Caco-2 (cell line): Measurements from ENCODE around the gene ZMYND8. TPM values are rescaled to one million over a fixed set of nuclear protein-coding genes. Genes with fewer than 3 reads are reported as not detected.

ENCODE experiments used
- BruUV-seq: library from RNA; stranded (reverse); fragments of 400-500 nt; replicated peaks from 2 replicates; lab custom pipeline; 2021; lab: Mats Ljungman, UMichigan
- CTCF ChIA-PET: fragments of 300-600 bp; sonication (Branson Sonifier 250); formaldehyde crosslinking; loops from one replicate; lab custom pipeline; 2022; ENCODE audit warnings: antibody characterized with exemption; lab: Charles Lee
- POLR2A ChIA-PET: fragments of 300-600 bp; sonication (Branson Sonifier 250); formaldehyde crosslinking; loops from one replicate; lab custom pipeline; 2022; ENCODE audit warnings: antibody characterized with exemption; lab: Charles Lee
- DNase-seq, 2 experiments: peaks; one replicate each; pipeline versions ENCODE4 v3.0.0 to v3.0.0-alpha.2; 2020 to 2022
- H3K27me3 ChIP-seq: replicated peaks from 2 replicates; pipeline ENCODE4 v1.6.0; 2011; ENCODE audit warnings: low read length; ENCODE audit not compliant: control insufficient read depth, insufficient read depth
- H3K36me3 ChIP-seq: 2 replicates; pipeline ENCODE4 v1.5.1; 2011; ENCODE audit warnings: low read length; ENCODE audit not compliant: control insufficient read depth, insufficient read depth
- H3K4me1 ChIP-seq: fragments of 250-450 bp; sonication (Bioruptor Pico); 2 replicates; pipeline ENCODE4 v1.5.1; 2020; ENCODE audit warnings: mild to moderate bottlenecking
- H3K4me3 ChIP-seq: 2 replicates; pipeline ENCODE4 v1.5.1; 2011; ENCODE audit warnings: low read depth, mild to moderate bottlenecking, control low read depth, low read length
- H3K9me3 ChIP-seq: fragments of 250-450 bp; sonication (Bioruptor Pico); 2 replicates; pipeline ENCODE4 v1.5.1; 2020; ENCODE audit warnings: mild to moderate bottlenecking, moderate library complexity
- H3K27ac Mint-ChIP-seq: one replicate; pipeline ENCODE4 v1.8.0; 2022; ENCODE audit warnings: mixed read lengths; ENCODE audit not compliant: unreplicated experiment
- H3K27me3 Mint-ChIP-seq: one replicate; pipeline ENCODE4 v1.8.0; 2022; ENCODE audit warnings: mixed read lengths; ENCODE audit not compliant: insufficient read depth, unreplicated experiment
- H3K36me3 Mint-ChIP-seq: one replicate; pipeline ENCODE4 v1.8.0; 2022; ENCODE audit warnings: mild to moderate bottlenecking, mixed read lengths; ENCODE audit not compliant: insufficient read depth, unreplicated experiment
- H3K4me1 Mint-ChIP-seq: one replicate; pipeline ENCODE4 v1.8.0; 2022; ENCODE audit warnings: low read depth, mixed read lengths; ENCODE audit not compliant: unreplicated experiment
- H3K4me3 Mint-ChIP-seq: one replicate; pipeline ENCODE4 v1.8.0; 2022; ENCODE audit warnings: mild to moderate bottlenecking, moderate library complexity, mixed read lengths; ENCODE audit not compliant: unreplicated experiment
- H3K9me3 Mint-ChIP-seq: one replicate; pipeline ENCODE4 v1.8.0; 2022; ENCODE audit warnings: mixed read lengths; ENCODE audit not compliant: unreplicated experiment
- CTCF ChIP-seq, 2 experiments: fragments of 200-600 bp in 1 of 2; IDR thresholded peaks; 1 replicate in 1 of 2; 2 replicates in 1 of 2; pipeline versions ENCODE4 v1.5.1 to v1.8.0; 2011 to 2022; ENCODE audit warnings: antibody characterized with exemption in 1 of 2, control low read depth in 1 of 2, inconsistent platforms in 1 of 2, low read depth in 1 of 2, low read length in 1 of 2, mild to moderate bottlenecking in 1 of 2, moderate library complexity in 1 of 2; ENCODE audit not compliant: insufficient read depth in 1 of 2, severe bottlenecking in 1 of 2, unreplicated experiment in 1 of 2
- intact Hi-C: fragments of 100-400 bp; cut with micrococcal nuclease; formaldehyde crosslinking; loops from one replicate; pipeline ENCODE4 v1.10.0; 2022; ENCODE audit not compliant: unreplicated experiment
- total RNA-seq: library from RNA; stranded (reverse); gene quantifications from 2 replicates; pipeline ENCODE4 v1.2.3, GENCODE V29; 2022

The ZMYND8 gene
- total RNA-seq, 1 experiment from 2014 or later: 194 TPM

- CTCF ChIA-PET: interaction anchor here (0.8 to 1.5 kb wide), 4 partner anchors 36 to 141 kb away, joined by 4 to 15 read pairs (median 5); partner anchors contain the start of gene ZMYND8
These were observed 38.4 kb downstream of the ZMYND8 start for GRCh38 chr20:47318027-47318585.

GRCh38 chr20:47317127-47317895, 39.2 kb downstream of the ZMYND8 start:
- Histone ChIP-seq H3K9me3 (no peaks in the 10 kb centered on the region), H3K36me3 (peaks cover 9% of the 10 kb centered on the region), H3K4me3 (no peak overlapping the region), H3K27me3 (no peaks in the 10 kb centered on the region), H3K4me1 (peaks cover 97% of the 10 kb centered on the region)
- H3K36me3 Mint-ChIP-seq: peaks cover 98% of the 10 kb centered on the region
- ChIA-PET CTCF (interaction anchor here (0.6 to 1.5 kb wide), 5 partner anchors 39 to 142 kb away, joined by 3 to 15 read pairs (median 4); partner anchors contain the start of gene ZMYND8), POLR2A (interaction anchor here (0.5 to 3.5 kb wide), 3 partner anchors 24 to 43 kb away, joined by 3 to 82 read pairs (median 11); partner anchors contain the start of gene ZMYND8)
- H3K27ac Mint-ChIP-seq: peak overlapping the region; percentile 97
- no peaks in the 10 kb centered on the region for H3K9me3 Mint-ChIP-seq
- TF ChIP-seq CTCF (IDR thresholded peaks at IDR 0.05; ENCODE audit: insufficient read depth in 1 of 2, low read depth in 1 of 2, low read length in 1 of 2, severe bottlenecking in 1 of 2, unreplicated experiment in 1 of 2): no peak
- peaks cover 69% of the 10 kb centered on the region for H3K4me1 Mint-ChIP-seq
- no TSS peak for BruUV-seq
- no peak for DNase-seq
- H3K27me3 Mint-ChIP-seq: no peaks in the 10 kb centered on the region
- H3K4me3 Mint-ChIP-seq: peak overlapping the region; percentile 69
- intact Hi-C loops: no loop called here

More at GRCh38 chr20:47318027-47318585, 38.4 kb downstream of the ZMYND8 start:
- H3K9me3 Mint-ChIP-seq: no peaks in the 10 kb centered on the region
- H3K4me3 Mint-ChIP-seq: peak overlapping the region; percentile 69
- H3K36me3 Mint-ChIP-seq: peaks cover 98% of the 10 kb centered on the region
- intact Hi-C loops: loop anchor here (1.0 to 2.0 kb wide), 4 partner anchors 13 to 118 kb away; no protein-coding TSS in a partner anchor
- BruUV-seq: no TSS peak
- H3K4me1 ChIP-seq: peaks cover 97% of the 10 kb centered on the region
- H3K27me3 Mint-ChIP-seq: no peaks in the 10 kb centered on the region
- H3K27me3 ChIP-seq: no peaks in the 10 kb centered on the region
- H3K4me3 ChIP-seq: no peak overlapping the region
- H3K4me1 Mint-ChIP-seq: peaks cover 70% of the 10 kb centered on the region
- TF ChIP-seq CTCF (IDR thresholded peaks at IDR 0.05; ENCODE audit: insufficient read depth in 1 of 2, low read depth in 1 of 2, low read length in 1 of 2, severe bottlenecking in 1 of 2, unreplicated experiment in 1 of 2): no peak
- peak overlapping the region; percentile 97 for H3K27ac Mint-ChIP-seq
- POLR2A ChIA-PET: interaction anchor here (1.0 to 3.5 kb wide), 2 partner anchors 39 to 43 kb away, joined by 3 to 82 read pairs; partner anchors contain the start of gene ZMYND8
- H3K9me3 ChIP-seq: no peaks in the 10 kb centered on the region
- peak; percentile 88 to 91 for DNase-seq
- peaks cover 9% of the 10 kb centered on the region for H3K36me3 ChIP-seq

GRCh38 chr20:47316776-47317126, 39.7 kb downstream of the ZMYND8 start:
- CTCF ChIA-PET: interaction anchor here (0.6 to 1.5 kb wide), 4 partner anchors 42 to 139 kb away, joined by 3 to 5 read pairs (median 4); no protein-coding TSS in a partner anchor
- H3K9me3 Mint-ChIP-seq: no peaks in the 10 kb centered on the region

More at GRCh38 chr20:47316776-47317126, 39.7 kb downstream of the ZMYND8 start:
- Histone ChIP-seq H3K27me3 (no peaks in the 10 kb centered on the region), H3K4me3 (no peak overlapping the region), H3K9me3 (no peaks in the 10 kb centered on the region), H3K4me1 (peaks cover 97% of the 10 kb centered on the region), H3K36me3 (peaks cover 11% of the 10 kb centered on the region)
- H3K27me3 Mint-ChIP-seq: no peaks in the 10 kb centered on the region
- intact Hi-C loops: no loop called here
- POLR2A ChIA-PET: interaction anchor here (1.1 to 1.4 kb wide), 2 partner anchors 40 to 42 kb away, joined by 5 to 7 read pairs; no protein-coding TSS in a partner anchor
- TF ChIP-seq CTCF (IDR thresholded peaks at IDR 0.05; ENCODE audit: insufficient read depth in 1 of 2, low read depth in 1 of 2, low read length in 1 of 2, severe bottlenecking in 1 of 2, unreplicated experiment in 1 of 2): no peak
- BruUV-seq: no TSS peak
- no peak for DNase-seq
- peaks cover 98% of the 10 kb centered on the region for H3K36me3 Mint-ChIP-seq
- no peak overlapping the region for H3K4me3 Mint-ChIP-seq
- H3K27ac Mint-ChIP-seq: peak overlapping the region; percentile 97
- H3K4me1 Mint-ChIP-seq: peaks cover 74% of the 10 kb centered on the region
